ENCODE data around the gene MRPL10. TPM values are rescaled to one million over a fixed set of nuclear protein-coding genes. Genes with fewer than 3 reads are reported as not detected.
"Not testable (repeated sequence)": the region's sequence is repeated elsewhere in the genome, so short reads cannot be mapped to it uniquely, and the experiment has no call there.

Gene MRPL10
- total RNA-seq, 1 experiment from 2014 or later = 112 TPM

GRCh38 chr17:47774331-47774730 is 57.0 kb downstream of the MRPL10 start:
- intact Hi-C loops (cut with micrococcal nuclease) = no loop called here
- Histone ChIP-seq H2AFZ (ENCODE audit: low read depth, low read length, poor library complexity, severe bottlenecking) (no peak overlapping the region), H3K4me3 (replicated peaks in 1 of 2; ENCODE audit: low read depth in 1 of 2, low read length in 2 of 2) (no peak overlapping the region), H3K9me3 (ENCODE audit: control insufficient read depth in 1 of 2, insufficient read depth in 1 of 2, low read depth in 1 of 2, low read length in 2 of 2) (peaks cover 10 to 12% of the 10 kb centered on the region in 2 experiments; a peak in 2 of 4 replicates), H3K9ac (ENCODE audit: low read length) (no peak overlapping the region), H3K79me2 (ENCODE audit: insufficient read depth, low read length) (no peaks in the 10 kb centered on the region), H3K27ac (ENCODE audit: low read depth, low read length) (no peak overlapping the region), H3K4me1 (ENCODE audit: control insufficient read depth in 1 of 2, insufficient read depth in 2 of 2, low read length in 2 of 2) (no peaks in the 10 kb centered on the region), H4K20me1 (ENCODE audit: insufficient read depth) (no peaks in the 10 kb centered on the region), H3K4me2 (ENCODE audit: low read length) (no peak overlapping the region), H3K9me2 (ENCODE audit: insufficient read depth) (no peaks in the 10 kb centered on the region), H3K27me3 (ENCODE audit: insufficient read depth, low read length) (peaks cover 16% of the 10 kb centered on the region; the same call in 1 of the 2 replicates), H3K36me3 (ENCODE audit: control insufficient read depth in 1 of 2, insufficient read depth in 2 of 2, low read length in 2 of 2) (no peaks in the 10 kb centered on the region)
- ChIA-PET POLR2A (no interaction called here), CTCF (no interaction called here), RAD21 (ENCODE audit: low non-redundant PET in 1 of 2, low total read pairs in 2 of 2, uncharacterized antibody in 2 of 2, unreplicated experiment in 2 of 2) (no interaction called here)
- TF ChIP-seq EZH2phosphoT487 (IDR thresholded peaks at IDR 0.05; ENCODE audit: borderline replicate concordance) = no peak
- no peak for TF ChIP-seq FOSL1 (IDR thresholded peaks at IDR 0.05; ENCODE audit: low read depth)
- no peak for TF ChIP-seq JUND (IDR thresholded peaks at IDR 0.05)
- TF ChIP-seq REST (IDR thresholded peaks at IDR 0.05; ENCODE audit: low read depth) = no peak
- TF ChIP-seq CTCF (IDR thresholded peaks at IDR 0.05 in 2 of 3, conservative IDR thresholded peaks at IDR 0.05 in 1 of 3; ENCODE audit: borderline replicate concordance in 1 of 3, insufficient read depth in 1 of 3, low read depth in 2 of 3, low read length in 2 of 3) = no peak
- no peak for TF ChIP-seq SIN3A (IDR thresholded peaks at IDR 0.05; ENCODE audit: low read depth)
- TF ChIP-seq EGR1 (IDR thresholded peaks at IDR 0.05; ENCODE audit: low read depth) = no peak
- no peak for TF ChIP-seq EZH2 (IDR thresholded peaks at IDR 0.05)
- no peak for TF ChIP-seq TCF7L2 (IDR thresholded peaks at IDR 0.05; ENCODE audit: borderline replicate concordance, extremely low read depth, insufficient read depth, insufficient read length)
- TF ChIP-seq SP1 (IDR thresholded peaks at IDR 0.05; ENCODE audit: low read depth) = no peak
- no peak for TF ChIP-seq SRF (IDR thresholded peaks at IDR 0.05; ENCODE audit: low read depth)
- TF ChIP-seq ZFX (IDR thresholded peaks at IDR 0.05) = no peak
- no peak for TF ChIP-seq YY1 (IDR thresholded peaks at IDR 0.05; ENCODE audit: extremely low read depth, insufficient replicate concordance, low read depth, low read length)
- TF ChIP-seq CEBPB (IDR thresholded peaks at IDR 0.05; ENCODE audit: low read depth) = no peak
- TF ChIP-seq POLR2A (IDR thresholded peaks at IDR 0.05; ENCODE audit: borderline replicate concordance, extremely low read depth, insufficient read depth, insufficient read length) = no peak
- no peak for TF ChIP-seq RAD21 (IDR thresholded peaks at IDR 0.05; ENCODE audit: low read depth)
- TF ChIP-seq, protein P1, sequence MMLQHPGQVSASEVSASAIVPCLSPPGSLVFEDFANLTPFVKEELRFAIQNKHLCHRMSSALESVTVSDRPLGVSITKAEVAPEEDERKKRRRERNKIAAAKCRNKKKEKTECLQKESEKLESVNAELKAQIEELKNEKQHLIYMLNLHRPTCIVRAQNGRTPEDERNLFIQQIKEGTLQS (IDR thresholded peaks at IDR 0.05) = no peak
- TF ChIP-seq ELF1 (IDR thresholded peaks at IDR 0.05; ENCODE audit: borderline replicate concordance, low read depth) = no peak
- TF ChIP-seq, protein P2, sequence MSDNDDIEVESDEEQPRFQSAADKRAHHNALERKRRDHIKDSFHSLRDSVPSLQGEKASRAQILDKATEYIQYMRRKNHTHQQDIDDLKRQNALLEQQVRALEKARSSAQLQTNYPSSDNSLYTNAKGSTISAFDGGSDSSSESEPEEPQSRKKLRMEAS (IDR thresholded peaks at IDR 0.05) = no peak
- no peak for ATAC-seq
- BruUV-seq (replicated peaks) = no TSS peak
- DNase-seq (ENCODE audit: low read depth, low spot score) = no peak

GRCh38 chr17:47773649-47774048 is 57.7 kb downstream of the MRPL10 start:
- peaks cover 16% of the 10 kb centered on the region; the same call in 1 of the 2 replicates for H3K27me3 ChIP-seq (ENCODE audit: insufficient read depth, low read length)
- RAD21 ChIA-PET (ENCODE audit: low non-redundant PET in 1 of 2, low total read pairs in 2 of 2, uncharacterized antibody in 2 of 2, unreplicated experiment in 2 of 2); H3K9ac ChIP-seq (ENCODE audit: low read length); H4K20me1 ChIP-seq (ENCODE audit: insufficient read depth); BruUV-seq (replicated peaks); ATAC-seq; DNase-seq (ENCODE audit: low read depth, low spot score); H3K4me1 ChIP-seq (ENCODE audit: control insufficient read depth in 1 of 2, insufficient read depth in 2 of 2, low read length in 2 of 2); CTCF ChIA-PET; POLR2A ChIA-PET; H3K27ac ChIP-seq (ENCODE audit: low read depth, low read length); H2AFZ ChIP-seq (ENCODE audit: low read depth, low read length, poor library complexity, severe bottlenecking); H3K79me2 ChIP-seq (ENCODE audit: insufficient read depth, low read length); H3K4me2 ChIP-seq (ENCODE audit: low read length); H3K9me2 ChIP-seq (ENCODE audit: insufficient read depth); H3K4me3 ChIP-seq (replicated peaks in 1 of 2; ENCODE audit: low read depth in 1 of 2, low read length in 2 of 2); intact Hi-C loops (cut with micrococcal nuclease); H3K36me3 ChIP-seq (ENCODE audit: control insufficient read depth in 1 of 2, insufficient read depth in 2 of 2, low read length in 2 of 2): not testable (repeated sequence)
- peaks cover 10 to 17% of the 10 kb centered on the region in 2 experiments; a peak in 2 of 4 replicates for H3K9me3 ChIP-seq (ENCODE audit: control insufficient read depth in 1 of 2, insufficient read depth in 1 of 2, low read depth in 1 of 2, low read length in 2 of 2)

Data from HCT116 (cell line).